Ishikawa (cell line): ENCODE results near the gene FOXM1.

Experiments used
- CREB1 ChIP-seq: IDR thresholded peaks from 2 replicates; pipeline ENCODE4 v1.6.1; 2012; ENCODE audit warnings: low read depth
- EGR1 ChIP-seq: IDR thresholded peaks from 2 replicates; pipeline ENCODE4 v1.6.1; 2012
- EP300 ChIP-seq: IDR thresholded peaks from 2 replicates; pipeline ENCODE4 v1.6.1; 2012; ENCODE audit warnings: borderline replicate concordance
- MAX ChIP-seq: IDR thresholded peaks from 2 replicates; pipeline ENCODE4 v1.6.1; 2012
- TAF1 ChIP-seq: IDR thresholded peaks from 2 replicates; pipeline ENCODE4 v1.6.1; 2012; ENCODE audit warnings: low read depth, mild to moderate bottlenecking
- USF1 ChIP-seq: IDR thresholded peaks from 2 replicates; pipeline ENCODE4 v1.6.1; 2012
- ZBTB7A ChIP-seq: IDR thresholded peaks from 2 replicates; pipeline ENCODE4 v1.6.1; 2012; ENCODE audit warnings: low read depth

GRCh38 chr12:2925322-2925995 is 48.5 kb upstream of the FOXM1 start:
- TF ChIP-seq MAX, result no peak
- no peak for TF ChIP-seq EGR1
- TF ChIP-seq USF1, result no peak
- no peak for TF ChIP-seq TAF1
- no peak for TF ChIP-seq CREB1
- TF ChIP-seq ZBTB7A, result no peak
- no peak for TF ChIP-seq EP300
